A673 (cell line): Measurements from ENCODE around the gene TXN2. TPM values are rescaled to one million over a fixed set of nuclear protein-coding genes. Genes with fewer than 3 reads are reported as not detected.
"Not testable (repeated sequence)": the region's sequence is repeated elsewhere in the genome, so short reads cannot be mapped to it uniquely, and the experiment has no call there.

Source experiments
- BruUV-seq: library from RNA; stranded (reverse); fragments of 400-500 nt; replicated peaks from 2 replicates; lab custom pipeline; 2021; lab: Mats Ljungman, UMichigan
- CTCF ChIA-PET: fragments of 300-600 bp; sonication (Branson Sonifier 250); formaldehyde crosslinking; loops from one replicate; lab custom pipeline; 2022; ENCODE audit warnings: antibody characterized with exemption; lab: Charles Lee
- POLR2A ChIA-PET: fragments of 300-600 bp; sonication (Branson Sonifier 250); formaldehyde crosslinking; loops from one replicate; lab custom pipeline; 2022; ENCODE audit warnings: antibody characterized with exemption; ENCODE audit not compliant: low non-redundant PET; lab: Charles Lee
- DNase-seq: peaks from one replicate; pipeline ENCODE4 v3.0.0-alpha.2; 2015; ENCODE audit warnings: low spot score
- H3K27ac ChIP-seq: fragments of 200-600 bp; sonication (generic); 2 replicates; pipeline ENCODE4 v1.5.1; 2016; ENCODE audit warnings: mixed run types, low read depth, mild to moderate bottlenecking, mixed read lengths, antibody characterized with exemption, low read length; ENCODE audit not compliant: poor library complexity, severe bottlenecking
- H3K27me3 ChIP-seq: fragments of 200-600 bp; sonication (generic); replicated peaks from 2 replicates; pipeline ENCODE4 v1.6.1; 2017; ENCODE audit warnings: mixed run types, low read depth, mild to moderate bottlenecking, mixed read lengths, antibody characterized with exemption, low read length; ENCODE audit not compliant: insufficient read depth, poor library complexity
- H3K36me3 ChIP-seq: fragments of 200-600 bp; sonication (generic); 2 replicates; pipeline ENCODE4 v1.6.1; 2016; ENCODE audit warnings: mixed run types, mild to moderate bottlenecking, mixed read lengths, antibody characterized with exemption, low read length; ENCODE audit not compliant: insufficient read depth, poor library complexity, severe bottlenecking
- H3K4me1 ChIP-seq: fragments of 200-600 bp; sonication (generic); 2 replicates; pipeline ENCODE4 v1.6.1; 2017; ENCODE audit warnings: mixed run types, mild to moderate bottlenecking, mixed read lengths, antibody characterized with exemption, low read length; ENCODE audit not compliant: insufficient read depth, poor library complexity, severe bottlenecking
- H3K4me3 ChIP-seq: fragments of 200-600 bp; sonication (generic); 2 replicates; pipeline ENCODE4 v1.5.1; 2016; ENCODE audit warnings: low read depth, mixed run types, mild to moderate bottlenecking, mixed read lengths, low read length; ENCODE audit not compliant: poor library complexity, severe bottlenecking
- H3K9me3 ChIP-seq: fragments of 200-600 bp; sonication (generic); 2 replicates; pipeline ENCODE4 v1.6.1; 2016; ENCODE audit warnings: mixed run types, low read depth, mild to moderate bottlenecking, mixed read lengths, antibody characterized with exemption, low read length; ENCODE audit not compliant: poor library complexity, severe bottlenecking
- CTCF ChIP-seq: fragments of 300-800, 200-600 bp; sonication (generic); conservative IDR thresholded peaks from 2 replicates; pipeline ENCODE4 v1.5.1; 2017; ENCODE audit warnings: low read depth, mild to moderate bottlenecking, antibody characterized with exemption, low read length, moderate library complexity, mixed read lengths
- EZH2 ChIP-seq: fragments of 200-600 bp; sonication (generic); IDR thresholded peaks from 2 replicates; pipeline ENCODE4 v1.6.1; 2017; ENCODE audit warnings: borderline replicate concordance, low read depth, mild to moderate bottlenecking, mixed read lengths, antibody characterized with exemption, low read length; ENCODE audit not compliant: poor library complexity, severe bottlenecking
- intact Hi-C: fragments of 100-400 bp; cut with micrococcal nuclease; formaldehyde crosslinking; loops from one replicate; pipeline ENCODE4 v1.10.0; 2022; ENCODE audit not compliant: unreplicated experiment
- total RNA-seq: library from RNA; stranded (reverse); gene quantifications from 2 replicates; pipeline ENCODE4 v1.2.3, GENCODE V29; 2021

TXN2 gene
- total RNA-seq, 1 experiment from 2014 or later = 85.4 TPM

DNA sequence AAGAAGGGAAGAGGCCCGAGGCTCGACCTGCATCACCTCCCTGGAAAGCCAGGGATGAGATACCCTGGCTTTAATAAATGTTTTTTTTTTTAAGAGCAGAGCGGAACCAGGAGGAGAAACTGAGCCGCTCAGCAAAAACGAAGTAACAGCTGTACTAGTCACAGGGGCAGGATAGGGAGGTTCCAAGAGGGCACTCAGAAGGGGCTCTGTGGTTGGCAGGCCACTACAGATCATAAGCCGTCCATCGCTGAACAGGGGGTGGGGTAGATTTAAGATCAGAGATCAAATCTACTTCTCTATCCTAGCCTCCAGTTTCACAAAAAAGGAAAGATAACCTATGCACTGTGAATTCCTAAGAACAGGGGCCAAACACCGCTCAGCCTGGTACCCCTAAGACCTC lies 46.9 kb upstream of the TXN2 start:
- peak overlapping the region; percentile 90 for H3K27ac ChIP-seq
- TF ChIP-seq EZH2 = no peak
- no peak for TF ChIP-seq CTCF
- ChIA-PET POLR2A (no interaction called here), CTCF (interaction anchor here (0.6 kb wide), 1 partner anchor 18 kb away, joined by 4 read pairs; no protein-coding TSS in a partner anchor)
- H3K36me3 ChIP-seq = peaks cover 38% of the 10 kb centered on the region
- no peaks in the 10 kb centered on the region for H3K9me3 ChIP-seq
- H3K27me3 ChIP-seq = no peaks in the 10 kb centered on the region
- intact Hi-C loops = no loop called here
- H3K4me1 ChIP-seq = peaks cover 13% of the 10 kb centered on the region
- BruUV-seq = no TSS peak
- peak overlapping the region; percentile 70 for H3K4me3 ChIP-seq
- no peak for DNase-seq

DNA sequence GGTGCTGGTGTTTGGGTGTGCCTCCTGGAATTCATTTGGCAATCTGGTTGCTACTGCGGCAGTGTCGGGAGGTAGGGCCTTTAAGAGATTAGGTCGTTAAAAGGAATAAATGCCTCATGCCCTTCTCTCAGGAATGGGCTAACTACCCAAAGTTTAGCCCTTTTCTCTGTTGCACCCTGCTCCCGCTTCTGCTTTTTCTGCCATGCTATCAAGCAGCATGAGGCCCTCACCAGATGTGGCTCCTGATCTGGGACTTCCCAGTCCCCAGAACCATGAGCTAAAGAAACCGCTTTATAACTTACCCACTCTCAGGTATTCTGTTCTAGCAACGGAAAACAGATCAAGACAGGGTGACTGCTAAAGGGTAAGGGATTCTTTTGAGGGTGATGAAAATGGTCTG lies 41.2 kb upstream of the TXN2 start:
- ChIA-PET CTCF (no interaction called here), POLR2A (no interaction called here)
- H3K4me1 ChIP-seq = peaks cover 8% of the 10 kb centered on the region
- H3K4me3 ChIP-seq = no peak overlapping the region
- peaks cover 95% of the 10 kb centered on the region for H3K36me3 ChIP-seq
- BruUV-seq = no TSS peak
- intact Hi-C loops = no loop called here
- TF ChIP-seq CTCF = no peak
- TF ChIP-seq EZH2 = no peak
- H3K9me3 ChIP-seq = no peaks in the 10 kb centered on the region
- no peak overlapping the region for H3K27ac ChIP-seq
- no peak for DNase-seq
- no peaks in the 10 kb centered on the region for H3K27me3 ChIP-seq

DNA sequence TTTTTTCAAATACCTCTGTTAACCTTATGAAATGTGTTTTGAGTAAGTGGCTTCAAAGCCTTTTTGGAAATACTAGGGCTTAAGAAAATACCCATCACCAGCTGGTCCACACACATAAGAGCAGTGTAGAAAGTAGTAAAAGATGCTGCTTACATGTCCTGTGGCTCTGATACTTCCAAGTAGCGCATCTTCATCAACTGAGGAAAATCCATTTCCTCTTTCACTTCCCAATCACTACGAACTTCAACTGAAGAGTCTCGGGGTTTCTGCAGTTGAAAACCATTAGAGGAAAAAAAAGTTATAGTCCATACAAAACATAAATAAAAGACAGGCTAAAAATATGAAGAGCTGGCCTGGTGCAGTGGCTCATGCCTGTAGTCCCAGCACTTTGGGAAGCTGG lies 39.0 kb upstream of the TXN2 start:
- no TSS peak for BruUV-seq
- POLR2A ChIA-PET = no interaction called here
- no peaks in the 10 kb centered on the region for H3K9me3 ChIP-seq

GRCh38 chr22:36519906-36520305 lies 38.5 kb upstream of the TXN2 start:
- POLR2A ChIA-PET, BruUV-seq, CTCF ChIA-PET, DNase-seq, H3K4me3 ChIP-seq, H3K27me3 ChIP-seq, H3K27ac ChIP-seq, H3K9me3 ChIP-seq, H3K4me1 ChIP-seq, intact Hi-C loops: not testable (repeated sequence)
- H3K36me3 ChIP-seq = peaks cover 100% of the 10 kb centered on the region

More for the DNA sequence above, 39.0 kb upstream of the TXN2 start:
- Histone ChIP-seq H3K4me1 (no peaks in the 10 kb centered on the region), H3K4me3 (no peak overlapping the region), H3K27ac (no peak overlapping the region), H3K27me3 (no peaks in the 10 kb centered on the region), H3K36me3 (peaks cover 100% of the 10 kb centered on the region)
- DNase-seq = no peak
- CTCF ChIA-PET = no interaction called here
- TF ChIP-seq EZH2 (no peak), CTCF (no peak)
- intact Hi-C loops = no loop called here
